ENCODE results near the gene FOXR2.

DNA sequence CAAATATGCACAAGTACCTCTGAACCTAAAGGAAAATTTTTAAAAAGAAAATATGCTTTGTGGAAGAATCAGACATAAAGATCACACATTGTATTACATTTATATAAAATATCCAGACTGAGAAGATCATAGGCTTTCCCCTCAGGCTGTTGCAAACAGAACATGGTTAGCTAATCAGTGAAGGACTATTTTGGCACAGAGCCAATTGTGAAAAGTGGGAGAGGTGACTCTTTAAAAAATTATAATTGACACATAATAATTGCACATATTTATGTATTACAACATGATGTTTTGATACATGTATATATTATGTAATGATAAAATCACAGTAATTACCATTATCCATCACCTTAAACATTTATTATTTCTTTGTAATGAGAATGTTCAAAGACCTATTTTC, 44.1 kb upstream of the FOXR2 start:
- no peak for TF ChIP-seq EZH2 (IDR thresholded peaks at IDR 0.05; ENCODE audit: low read length, unreplicated experiment)
- TF ChIP-seq, protein P1, sequence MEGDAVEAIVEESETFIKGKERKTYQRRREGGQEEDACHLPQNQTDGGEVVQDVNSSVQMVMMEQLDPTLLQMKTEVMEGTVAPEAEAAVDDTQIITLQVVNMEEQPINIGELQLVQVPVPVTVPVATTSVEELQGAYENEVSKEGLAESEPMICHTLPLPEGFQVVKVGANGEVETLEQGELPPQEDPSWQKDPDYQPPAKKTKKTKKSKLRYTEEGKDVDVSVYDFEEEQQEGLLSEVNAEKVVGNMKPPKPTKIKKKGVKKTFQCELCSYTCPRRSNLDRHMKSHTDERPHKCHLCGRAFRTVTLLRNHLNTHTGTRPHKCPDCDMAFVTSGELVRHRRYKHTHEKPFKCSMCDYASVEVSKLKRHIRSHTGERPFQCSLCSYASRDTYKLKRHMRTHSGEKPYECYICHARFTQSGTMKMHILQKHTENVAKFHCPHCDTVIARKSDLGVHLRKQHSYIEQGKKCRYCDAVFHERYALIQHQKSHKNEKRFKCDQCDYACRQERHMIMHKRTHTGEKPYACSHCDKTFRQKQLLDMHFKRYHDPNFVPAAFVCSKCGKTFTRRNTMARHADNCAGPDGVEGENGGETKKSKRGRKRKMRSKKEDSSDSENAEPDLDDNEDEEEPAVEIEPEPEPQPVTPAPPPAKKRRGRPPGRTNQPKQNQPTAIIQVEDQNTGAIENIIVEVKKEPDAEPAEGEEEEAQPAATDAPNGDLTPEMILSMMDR (conservative IDR thresholded peaks at IDR 0.05; ENCODE audit: low read depth, low read length), result no peak
